HUES6 (cell line): ENCODE data around the gene RYR3.

ENCODE experiments used
- H3K27ac ChIP-seq: 2 replicates; pipeline ENCODE4 v1.7.0; 2013; ENCODE audit warnings: low read depth, mild to moderate bottlenecking, low read length, inconsistent platforms
- H3K27me3 ChIP-seq: 2 replicates; pipeline ENCODE4 v1.6.1; 2013; ENCODE audit warnings: low read length; ENCODE audit not compliant: control insufficient read depth, insufficient read depth
- H3K36me3 ChIP-seq: 2 replicates; pipeline ENCODE4 v1.6.1; 2013; ENCODE audit warnings: low read length; ENCODE audit not compliant: control insufficient read depth, insufficient read depth
- H3K4me1 ChIP-seq: 2 replicates; pipeline ENCODE4 v1.6.1; 2013; ENCODE audit warnings: low read length; ENCODE audit not compliant: control insufficient read depth, insufficient read depth
- H3K4me3 ChIP-seq: 2 replicates; pipeline ENCODE4 v1.5.1; 2013; ENCODE audit warnings: low read depth, low read length
- H3K9ac ChIP-seq: one replicate; pipeline ENCODE4 v1.6.1; 2013; ENCODE audit warnings: mild to moderate bottlenecking, low read length
- H3K9me3 ChIP-seq: 2 replicates; pipeline ENCODE4 v1.6.1; 2013; ENCODE audit warnings: low read depth, low read length; ENCODE audit not compliant: control insufficient read depth, insufficient read depth

RYR3 gene

GRCh38 chr15:33724321-33725036, 413.7 kb downstream of the RYR3 start:
- Histone ChIP-seq H3K9me3 (no peaks in the 10 kb centered on the region), H3K9ac (no peak overlapping the region), H3K4me1 (peaks cover 2% of the 10 kb centered on the region; the same call in 1 of the 2 replicates), H3K27ac (no peak overlapping the region), H3K36me3 (no peaks in the 10 kb centered on the region), H3K27me3 (no peaks in the 10 kb centered on the region), H3K4me3 (no peak overlapping the region)

GRCh38 chr15:33729653-33730052, 418.9 kb downstream of the RYR3 start:
- Histone ChIP-seq H3K4me1 (no peaks in the 10 kb centered on the region), H3K9ac (no peak overlapping the region), H3K27ac (no peak overlapping the region), H3K27me3 (no peaks in the 10 kb centered on the region), H3K36me3 (no peaks in the 10 kb centered on the region), H3K9me3 (peaks cover 5% of the 10 kb centered on the region; the same call in 1 of the 2 replicates), H3K4me3 (no peak overlapping the region)

- peaks cover 5% of the 10 kb centered on the region; the same call in 1 of the 2 replicates for H3K9me3 ChIP-seq
- no peak overlapping the region for H3K9ac ChIP-seq
Measured at GRCh38 chr15:33730815-33731214, 420.0 kb downstream of the RYR3 start.

GRCh38 chr15:33735143-33735542, 424.4 kb downstream of the RYR3 start:
- Histone ChIP-seq H3K27me3 (no peaks in the 10 kb centered on the region), H3K36me3 (no peaks in the 10 kb centered on the region), H3K4me3 (no peak overlapping the region), H3K27ac (no peak overlapping the region), H3K9ac (no peak overlapping the region), H3K9me3 (peaks cover 5% of the 10 kb centered on the region; the same call in 1 of the 2 replicates), H3K4me1 (peaks cover 4% of the 10 kb centered on the region; the same call in 1 of the 2 replicates)

More at GRCh38 chr15:33730815-33731214, 420.0 kb downstream of the RYR3 start:
- H3K4me1 ChIP-seq: no peaks in the 10 kb centered on the region
- no peaks in the 10 kb centered on the region for H3K27me3 ChIP-seq
- no peaks in the 10 kb centered on the region for H3K36me3 ChIP-seq
- H3K27ac ChIP-seq: no peak overlapping the region
- H3K4me3 ChIP-seq: no peak overlapping the region

GRCh38 chr15:33735637-33736247, 425.0 kb downstream of the RYR3 start:
- no peak overlapping the region for H3K27ac ChIP-seq
- peaks cover 5% of the 10 kb centered on the region; the same call in 1 of the 2 replicates for H3K9me3 ChIP-seq
- H3K36me3 ChIP-seq: no peaks in the 10 kb centered on the region
- H3K9ac ChIP-seq: no peak overlapping the region
- peaks cover 4% of the 10 kb centered on the region; the same call in 1 of the 2 replicates for H3K4me1 ChIP-seq
- H3K4me3 ChIP-seq: no peak overlapping the region
- H3K27me3 ChIP-seq: no peaks in the 10 kb centered on the region

GRCh38 chr15:33737687-33738601, 427.2 kb downstream of the RYR3 start:
- no peaks in the 10 kb centered on the region for H3K27me3 ChIP-seq
- H3K9me3 ChIP-seq: peaks cover 1% of the 10 kb centered on the region; the same call in 1 of the 2 replicates
- H3K9ac ChIP-seq: no peak overlapping the region
- peaks cover 4% of the 10 kb centered on the region; the same call in 1 of the 2 replicates for H3K4me1 ChIP-seq
- H3K36me3 ChIP-seq: no peaks in the 10 kb centered on the region
- H3K4me3 ChIP-seq: peak overlapping the region; percentile 48
- H3K27ac ChIP-seq: no peak overlapping the region

GRCh38 chr15:33738941-33739664, 428.3 kb downstream of the RYR3 start:
- H3K27me3 ChIP-seq: no peaks in the 10 kb centered on the region
- peak overlapping the region; percentile 12 for H3K9ac ChIP-seq
- no peak overlapping the region for H3K27ac ChIP-seq
- no peaks in the 10 kb centered on the region for H3K9me3 ChIP-seq
- no peak overlapping the region for H3K4me3 ChIP-seq
- H3K4me1 ChIP-seq: peaks cover 4% of the 10 kb centered on the region; the same call in 1 of the 2 replicates
- H3K36me3 ChIP-seq: no peaks in the 10 kb centered on the region

- Histone ChIP-seq H3K27me3 (no peaks in the 10 kb centered on the region), H3K4me1 (peaks cover 4% of the 10 kb centered on the region; the same call in 1 of the 2 replicates), H3K9me3 (no peaks in the 10 kb centered on the region), H3K36me3 (no peaks in the 10 kb centered on the region), H3K4me3 (no peak overlapping the region), H3K9ac (no peak overlapping the region), H3K27ac (no peak overlapping the region)
Measured at GRCh38 chr15:33742306-33742705, 431.5 kb downstream of the RYR3 start.

GRCh38 chr15:33742800-33743199, 432.0 kb downstream of the RYR3 start:
- Histone ChIP-seq H3K4me3 (no peak overlapping the region), H3K4me1 (peaks cover 4% of the 10 kb centered on the region; the same call in 1 of the 2 replicates), H3K27me3 (no peaks in the 10 kb centered on the region), H3K36me3 (no peaks in the 10 kb centered on the region), H3K27ac (no peak overlapping the region), H3K9ac (no peak overlapping the region), H3K9me3 (no peaks in the 10 kb centered on the region)

GRCh38 chr15:33746203-33746602, 435.4 kb downstream of the RYR3 start:
- Histone ChIP-seq H3K4me1 (no peaks in the 10 kb centered on the region), H3K27me3 (no peaks in the 10 kb centered on the region), H3K9ac (no peak overlapping the region), H3K27ac (no peak overlapping the region), H3K4me3 (no peak overlapping the region), H3K36me3 (no peaks in the 10 kb centered on the region), H3K9me3 (no peaks in the 10 kb centered on the region)
